ENCODE data around the gene CIAO2A. TPM values are rescaled to one million over a fixed set of nuclear protein-coding genes. Genes with fewer than 3 reads are reported as not detected.
A peak's percentile ranks its signal among the peaks of the same experiment; 100 is the strongest.
"Not testable (repeated sequence)": the region's sequence is repeated elsewhere in the genome, so short reads cannot be mapped to it uniquely, and the experiment has no call there.

CIAO2A gene
- total RNA-seq, 6 experiments from 2014 or later = 46.5 to 61.1 (median 53.2) TPM

GRCh38 chr15:64092864-64093626 lies 593 bp downstream of the CIAO2A start:
- Mint-ChIP-seq H3K9me3 (no peaks in the 10 kb centered on the region), H3K4me3 (peak overlapping the region; percentile 99), H3K36me3 (ENCODE audit: low read depth) (peaks cover 33% of the 10 kb centered on the region), H3K4me1 (ENCODE audit: low read depth) (peaks cover 56% of the 10 kb centered on the region), H3K27ac (peak overlapping the region; percentile 98), H3K27me3 (ENCODE audit: insufficient read depth) (no peaks in the 10 kb centered on the region; the same call in 1 of the 2 replicates)
- DNase-seq = peak; percentile 38
- TF ChIP-seq, protein P1, sequence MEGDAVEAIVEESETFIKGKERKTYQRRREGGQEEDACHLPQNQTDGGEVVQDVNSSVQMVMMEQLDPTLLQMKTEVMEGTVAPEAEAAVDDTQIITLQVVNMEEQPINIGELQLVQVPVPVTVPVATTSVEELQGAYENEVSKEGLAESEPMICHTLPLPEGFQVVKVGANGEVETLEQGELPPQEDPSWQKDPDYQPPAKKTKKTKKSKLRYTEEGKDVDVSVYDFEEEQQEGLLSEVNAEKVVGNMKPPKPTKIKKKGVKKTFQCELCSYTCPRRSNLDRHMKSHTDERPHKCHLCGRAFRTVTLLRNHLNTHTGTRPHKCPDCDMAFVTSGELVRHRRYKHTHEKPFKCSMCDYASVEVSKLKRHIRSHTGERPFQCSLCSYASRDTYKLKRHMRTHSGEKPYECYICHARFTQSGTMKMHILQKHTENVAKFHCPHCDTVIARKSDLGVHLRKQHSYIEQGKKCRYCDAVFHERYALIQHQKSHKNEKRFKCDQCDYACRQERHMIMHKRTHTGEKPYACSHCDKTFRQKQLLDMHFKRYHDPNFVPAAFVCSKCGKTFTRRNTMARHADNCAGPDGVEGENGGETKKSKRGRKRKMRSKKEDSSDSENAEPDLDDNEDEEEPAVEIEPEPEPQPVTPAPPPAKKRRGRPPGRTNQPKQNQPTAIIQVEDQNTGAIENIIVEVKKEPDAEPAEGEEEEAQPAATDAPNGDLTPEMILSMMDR (IDR thresholded peaks at IDR 0.05) = 0 out of 2 replicates have a peak, but pooled peaks have one; percentile 18

GRCh38 chr15:64092075-64092820 lies 1.4 kb downstream of the CIAO2A start:
- Mint-ChIP-seq H3K27me3 (ENCODE audit: insufficient read depth) (no peaks in the 10 kb centered on the region; the same call in 1 of the 2 replicates), H3K9me3 (no peaks in the 10 kb centered on the region), H3K4me3 (peak overlapping the region; percentile 99), H3K27ac (peak overlapping the region; percentile 98), H3K36me3 (ENCODE audit: low read depth) (peaks cover 38% of the 10 kb centered on the region), H3K4me1 (ENCODE audit: low read depth) (peaks cover 48% of the 10 kb centered on the region)
- TF ChIP-seq, protein P1 (IDR thresholded peaks at IDR 0.05) = peak; percentile 50
- no peak for DNase-seq

- peaks cover 38% of the 10 kb centered on the region for H3K36me3 Mint-ChIP-seq (ENCODE audit: low read depth)
- DNase-seq = no peak
- no peaks in the 10 kb centered on the region; the same call in 1 of the 2 replicates for H3K27me3 Mint-ChIP-seq (ENCODE audit: insufficient read depth)
- no peak overlapping the region for H3K4me3 Mint-ChIP-seq
- TF ChIP-seq, protein P1 (IDR thresholded peaks at IDR 0.05) = no peak
- H3K27ac Mint-ChIP-seq = no peak overlapping the region; the same call in 1 of the 2 replicates
- H3K9me3 Mint-ChIP-seq = no peaks in the 10 kb centered on the region
- peaks cover 43% of the 10 kb centered on the region for H3K4me1 Mint-ChIP-seq (ENCODE audit: low read depth)
Measured at GRCh38 chr15:64090527-64090926, 3.1 kb downstream of the CIAO2A start.

DNA sequence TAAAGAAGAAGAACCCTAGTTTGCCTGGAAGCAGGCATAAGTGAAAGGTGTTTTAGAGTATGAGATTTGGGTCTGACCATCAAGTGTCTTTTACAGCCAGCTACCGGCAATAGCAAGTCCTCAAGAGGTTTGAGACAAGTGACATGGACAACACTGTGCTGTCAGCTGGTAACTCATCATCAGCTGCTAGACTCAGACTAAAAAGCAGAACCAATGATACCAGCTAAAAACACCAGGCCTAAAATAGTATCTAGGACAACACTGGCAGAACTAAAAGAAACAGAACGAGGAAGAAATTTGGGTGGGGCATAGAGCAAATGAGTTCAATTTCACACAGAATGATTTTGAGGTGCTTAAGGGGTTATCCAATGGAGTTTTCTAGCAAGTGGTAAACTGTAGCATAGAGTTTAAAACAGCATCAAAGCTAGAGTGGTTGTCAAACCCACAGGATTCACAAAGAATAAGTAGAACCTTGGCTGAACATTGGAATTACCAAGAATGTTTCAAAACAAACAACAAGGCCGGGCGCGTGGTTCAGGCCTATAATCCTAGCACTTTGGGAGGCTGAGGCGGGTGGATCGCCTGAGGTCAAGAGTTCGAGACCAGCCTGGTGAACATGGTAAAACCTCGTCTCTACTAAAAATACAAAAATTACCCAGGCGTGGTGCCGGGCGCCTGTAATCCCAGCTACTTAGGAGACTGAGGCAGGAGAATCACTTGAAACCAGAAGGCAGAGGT lies 3.9 kb downstream of the CIAO2A start:
- no peak for DNase-seq
- Mint-ChIP-seq H3K27ac (no peak overlapping the region), H3K4me3 (no peak overlapping the region), H3K27me3 (ENCODE audit: insufficient read depth) (no peaks in the 10 kb centered on the region; the same call in 1 of the 2 replicates), H3K9me3 (no peaks in the 10 kb centered on the region), H3K4me1 (ENCODE audit: low read depth) (peaks cover 35% of the 10 kb centered on the region), H3K36me3 (ENCODE audit: low read depth) (peaks cover 35% of the 10 kb centered on the region)
- TF ChIP-seq, protein P1 (IDR thresholded peaks at IDR 0.05) = no peak

DNA sequence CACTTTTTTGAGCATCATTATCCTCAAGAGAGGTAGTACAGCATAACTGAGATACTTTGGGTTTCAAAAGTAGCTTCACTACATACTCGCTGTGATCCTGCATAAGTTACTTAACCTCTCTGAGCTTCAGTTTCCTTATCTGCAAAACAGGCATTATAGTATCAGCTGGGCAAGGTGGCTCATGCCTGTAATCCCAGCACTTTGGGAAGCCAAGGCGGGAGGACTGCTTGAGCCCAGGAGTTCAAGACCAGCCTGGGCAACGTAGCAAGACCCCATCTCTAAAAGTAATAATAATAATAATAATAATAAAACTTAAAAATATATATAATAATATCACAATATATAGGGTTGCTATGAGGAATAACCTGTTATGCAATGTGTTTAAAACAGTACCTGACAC lies 10.9 kb downstream of the CIAO2A start:
- no peak for DNase-seq
- Mint-ChIP-seq H3K27ac (no peak overlapping the region), H3K9me3 (no peaks in the 10 kb centered on the region), H3K4me1 (ENCODE audit: low read depth) (no peaks in the 10 kb centered on the region), H3K4me3 (no peak overlapping the region), H3K36me3 (ENCODE audit: low read depth) (peaks cover 2% of the 10 kb centered on the region), H3K27me3 (ENCODE audit: insufficient read depth) (peaks cover 2% of the 10 kb centered on the region; the same call in 1 of the 2 replicates)
- TF ChIP-seq, protein P1 (IDR thresholded peaks at IDR 0.05) = no peak

DNA sequence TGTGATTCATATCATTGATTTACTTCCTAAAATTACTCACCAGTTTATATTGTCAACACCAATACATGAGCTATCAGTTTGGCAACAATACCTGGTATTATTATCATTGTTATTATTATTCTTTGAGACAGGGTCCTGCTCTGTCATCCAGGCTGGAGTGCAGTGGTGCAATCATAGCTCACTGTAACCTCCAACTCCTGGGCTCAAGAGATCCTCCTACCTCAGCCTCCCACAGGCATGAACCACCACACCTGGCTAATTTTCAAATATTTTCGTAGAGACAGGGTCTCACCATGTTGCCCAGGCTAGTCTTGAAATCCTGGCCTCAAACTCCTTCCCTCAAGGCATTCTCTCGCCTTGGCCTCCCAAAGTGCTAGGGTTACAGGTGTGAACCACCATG lies 20.1 kb downstream of the CIAO2A start:
- not testable (repeated sequence) for H3K4me3 Mint-ChIP-seq; H3K27ac Mint-ChIP-seq; H3K9me3 Mint-ChIP-seq; H3K27me3 Mint-ChIP-seq (ENCODE audit: insufficient read depth); DNase-seq
- Mint-ChIP-seq H3K36me3 (ENCODE audit: low read depth) (peaks cover 23% of the 10 kb centered on the region), H3K4me1 (ENCODE audit: low read depth) (peaks cover 40% of the 10 kb centered on the region)

Data from HFFc6 (cell line).